OCI-LY3 (cell line): ENCODE results near the gene NOA1.

Experiments
- EZH2phosphoT487 ChIP-seq: fragments of 200-600 bp; shearing (Covaris generic); IDR thresholded peaks from 2 replicates; pipeline ENCODE4 v1.6.1; 2018; ENCODE audit warnings: antibody characterized with exemption, mixed run types, low read depth
- TF ChIP-seq, protein P1 (sequence below): fragments of 200-600, 300-600 bp; sonication (generic); IDR thresholded peaks from 2 replicates; pipeline ENCODE4 v1.5.1; 2014; ENCODE audit warnings: antibody characterized with exemption, low read length, low read depth

GRCh38 chr4:57018980-57019379, 41.6 kb upstream of the NOA1 start:
- TF ChIP-seq, protein P1, sequence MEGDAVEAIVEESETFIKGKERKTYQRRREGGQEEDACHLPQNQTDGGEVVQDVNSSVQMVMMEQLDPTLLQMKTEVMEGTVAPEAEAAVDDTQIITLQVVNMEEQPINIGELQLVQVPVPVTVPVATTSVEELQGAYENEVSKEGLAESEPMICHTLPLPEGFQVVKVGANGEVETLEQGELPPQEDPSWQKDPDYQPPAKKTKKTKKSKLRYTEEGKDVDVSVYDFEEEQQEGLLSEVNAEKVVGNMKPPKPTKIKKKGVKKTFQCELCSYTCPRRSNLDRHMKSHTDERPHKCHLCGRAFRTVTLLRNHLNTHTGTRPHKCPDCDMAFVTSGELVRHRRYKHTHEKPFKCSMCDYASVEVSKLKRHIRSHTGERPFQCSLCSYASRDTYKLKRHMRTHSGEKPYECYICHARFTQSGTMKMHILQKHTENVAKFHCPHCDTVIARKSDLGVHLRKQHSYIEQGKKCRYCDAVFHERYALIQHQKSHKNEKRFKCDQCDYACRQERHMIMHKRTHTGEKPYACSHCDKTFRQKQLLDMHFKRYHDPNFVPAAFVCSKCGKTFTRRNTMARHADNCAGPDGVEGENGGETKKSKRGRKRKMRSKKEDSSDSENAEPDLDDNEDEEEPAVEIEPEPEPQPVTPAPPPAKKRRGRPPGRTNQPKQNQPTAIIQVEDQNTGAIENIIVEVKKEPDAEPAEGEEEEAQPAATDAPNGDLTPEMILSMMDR, result no peak
- no peak for TF ChIP-seq EZH2phosphoT487
